Non-pigmented ciliary epithelial cell (primary cell): Measurements from ENCODE around the gene RPS24.
A peak's percentile ranks its signal among the peaks of the same experiment; 100 is the strongest.
"Not testable (repeated sequence)": the region's sequence is repeated elsewhere in the genome, so short reads cannot be mapped to it uniquely, and the experiment has no call there.

Source experiments
- DNase-seq: peaks from one replicate; pipeline ENCODE4 v3.0.0-alpha.2; 2010; ENCODE audit warnings: low read depth

The RPS24 gene

DNA sequence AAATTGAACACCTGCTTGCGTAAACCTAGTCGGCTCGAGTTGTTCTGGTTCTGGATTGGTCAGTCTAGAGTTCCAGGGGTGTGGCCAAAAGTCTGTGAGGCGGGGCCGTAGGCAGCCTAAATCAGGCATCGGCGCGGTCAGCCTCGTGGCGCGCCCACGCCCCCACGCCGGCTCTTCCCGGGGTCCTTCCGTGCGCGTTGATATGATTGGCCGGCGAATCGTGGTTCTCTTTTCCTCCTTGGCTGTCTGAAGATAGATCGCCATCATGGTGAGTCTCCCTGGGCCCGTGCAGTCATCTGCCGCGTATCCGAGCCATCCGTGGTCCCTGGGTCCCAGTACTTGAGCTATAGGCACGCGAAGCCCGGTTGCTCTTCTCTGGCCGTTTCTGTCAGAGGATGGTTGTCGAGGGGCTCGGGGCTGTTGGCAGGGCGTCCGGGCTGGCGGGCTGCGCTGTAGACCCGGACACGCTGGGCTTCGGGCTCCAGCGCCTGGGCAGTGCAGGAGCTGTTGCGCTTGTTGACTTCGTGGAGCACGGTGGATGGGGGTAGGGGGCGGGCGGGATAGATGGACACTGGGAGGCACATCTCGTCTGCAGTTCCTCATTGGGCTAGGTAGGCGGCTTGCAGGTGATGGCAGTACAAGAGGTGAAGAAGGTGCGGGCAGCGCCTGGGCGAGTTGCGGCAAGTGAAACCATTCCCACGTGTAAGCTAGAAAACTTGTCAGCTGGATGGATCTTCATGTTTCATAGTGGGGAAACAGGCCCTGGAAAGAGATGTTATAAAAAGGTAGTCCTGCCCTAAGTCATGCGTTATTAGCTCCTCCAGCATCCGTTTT is at the start of gene RPS24:
RPS24 (plus strand) TSS at position 227 of the 834 bp plus-strand sequence; CDS start at position 266, 39 bp downstream.
- peak; percentile 95 for DNase-seq

DNA sequence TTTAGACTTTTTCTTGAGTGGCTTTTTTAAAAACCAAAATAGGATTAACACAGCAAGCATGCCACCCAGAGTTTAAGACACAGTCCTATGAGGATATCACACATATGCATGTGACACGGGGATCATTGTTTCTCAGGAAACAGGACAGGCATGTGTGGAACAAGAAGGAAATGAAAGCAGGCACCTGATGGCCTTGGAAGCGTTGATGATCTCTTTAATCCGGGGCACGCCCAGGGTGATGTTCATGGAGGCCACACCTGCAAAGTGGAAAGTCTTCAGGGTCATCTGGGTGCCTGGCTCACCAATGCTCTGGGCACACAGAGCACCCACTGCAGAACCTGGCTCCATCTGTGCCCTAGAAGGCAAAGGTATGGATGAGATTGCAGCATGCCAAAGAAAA is 48.7 kb upstream of the RPS24 start:
- no peak for DNase-seq

- DNase-seq = no peak
Measured at GRCh38 chr10:77987671-77988255, 45.9 kb upstream of the RPS24 start.

DNA sequence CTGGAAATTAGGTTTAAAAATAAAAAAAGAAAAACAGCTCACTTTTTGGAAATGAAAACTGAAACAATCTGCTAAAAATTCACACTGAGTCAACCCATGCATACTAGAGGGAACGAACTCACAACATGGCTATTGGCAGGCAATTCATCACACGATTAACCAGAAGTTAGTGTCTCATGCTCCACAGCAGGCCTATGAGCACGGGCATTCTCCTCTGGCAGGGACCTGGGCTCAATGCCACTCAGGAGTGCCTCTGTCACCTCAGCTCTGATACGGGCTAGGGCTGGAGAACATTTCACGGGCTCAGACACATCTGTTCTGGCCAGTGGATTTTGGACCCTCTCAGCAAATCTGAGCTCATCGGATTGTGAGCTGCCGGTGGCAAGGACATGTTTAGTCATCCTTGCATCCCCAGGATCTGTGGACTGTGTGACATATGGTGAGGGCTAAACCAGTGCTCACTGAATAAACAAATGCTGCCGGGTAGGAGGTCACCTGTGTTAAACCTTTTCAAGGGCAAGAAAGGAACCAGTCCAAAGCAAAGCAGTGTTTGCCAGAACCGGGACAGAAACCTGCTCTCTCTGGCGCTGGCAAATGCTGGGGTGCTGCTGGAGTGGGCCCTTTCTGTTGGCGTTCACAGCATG is 44.5 kb upstream of the RPS24 start:
- no peak for DNase-seq

DNA sequence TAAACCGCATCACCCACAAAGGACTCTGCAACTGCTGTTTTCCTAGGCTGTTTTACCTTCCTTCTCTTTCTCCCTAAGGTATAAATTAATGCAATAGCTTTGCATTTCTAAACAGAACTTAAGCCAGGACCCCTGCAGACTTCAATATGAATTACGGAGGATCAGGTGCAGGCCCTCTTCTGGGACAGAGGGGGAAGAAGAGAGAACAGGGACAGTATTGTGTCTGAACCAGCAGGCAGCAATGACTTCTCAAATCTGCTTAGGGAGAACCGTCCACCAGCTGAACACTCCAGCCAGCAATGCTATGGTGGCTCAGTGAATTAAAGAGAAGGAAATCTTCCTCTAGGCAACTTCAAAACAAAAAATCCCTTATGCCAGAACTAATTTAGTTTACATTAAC is 40.0 kb upstream of the RPS24 start:
- DNase-seq = no peak

DNA sequence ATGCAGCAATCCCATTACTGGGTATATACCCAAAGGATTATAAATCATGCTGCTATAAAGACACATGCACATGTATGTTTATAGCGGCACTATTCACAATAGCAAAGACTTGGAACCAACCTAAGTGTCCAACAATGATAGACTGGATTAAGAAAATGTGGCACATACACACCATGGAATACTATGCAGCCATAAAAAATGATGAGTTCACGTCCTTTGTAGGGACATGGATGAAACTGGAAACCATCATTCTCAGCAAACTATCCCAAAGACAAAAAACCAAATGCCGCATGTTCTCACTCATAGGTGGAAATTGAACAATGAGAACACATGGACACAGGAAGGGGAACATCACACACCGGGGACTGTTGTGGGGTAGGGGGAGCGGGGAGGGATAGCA is 34.9 kb upstream of the RPS24 start:
- DNase-seq = not testable (repeated sequence)

- no peak for DNase-seq
Measured at GRCh38 chr10:78000206-78000605, 33.5 kb upstream of the RPS24 start.

DNA sequence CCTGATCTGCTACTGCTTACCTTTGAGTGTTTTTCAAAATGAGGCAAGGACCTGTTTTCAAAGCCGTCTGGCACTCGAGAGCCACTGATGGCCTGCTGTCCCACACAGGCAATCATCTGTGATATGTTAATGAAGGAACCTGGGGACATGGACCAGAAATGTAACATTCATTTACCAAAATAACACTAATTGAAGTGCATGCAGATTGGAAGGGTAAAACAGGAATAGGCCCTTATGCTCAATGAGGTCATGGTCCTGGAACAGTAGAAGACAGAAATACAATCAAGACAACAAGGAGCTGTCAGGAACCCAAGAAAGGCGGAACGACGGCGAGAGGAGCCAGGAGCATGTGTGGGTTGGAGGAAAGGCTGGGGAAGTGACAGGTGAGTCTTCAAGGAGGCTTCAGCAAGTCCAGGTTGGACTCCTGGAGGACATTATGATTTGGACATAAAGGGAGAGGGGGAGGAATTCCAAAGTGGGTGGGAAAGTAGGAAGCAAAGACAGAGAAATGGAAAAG is 32.6 kb upstream of the RPS24 start:
- no peak for DNase-seq

- no peak for DNase-seq
Measured at GRCh38 chr10:78002541-78003288, 30.9 kb upstream of the RPS24 start.

DNA sequence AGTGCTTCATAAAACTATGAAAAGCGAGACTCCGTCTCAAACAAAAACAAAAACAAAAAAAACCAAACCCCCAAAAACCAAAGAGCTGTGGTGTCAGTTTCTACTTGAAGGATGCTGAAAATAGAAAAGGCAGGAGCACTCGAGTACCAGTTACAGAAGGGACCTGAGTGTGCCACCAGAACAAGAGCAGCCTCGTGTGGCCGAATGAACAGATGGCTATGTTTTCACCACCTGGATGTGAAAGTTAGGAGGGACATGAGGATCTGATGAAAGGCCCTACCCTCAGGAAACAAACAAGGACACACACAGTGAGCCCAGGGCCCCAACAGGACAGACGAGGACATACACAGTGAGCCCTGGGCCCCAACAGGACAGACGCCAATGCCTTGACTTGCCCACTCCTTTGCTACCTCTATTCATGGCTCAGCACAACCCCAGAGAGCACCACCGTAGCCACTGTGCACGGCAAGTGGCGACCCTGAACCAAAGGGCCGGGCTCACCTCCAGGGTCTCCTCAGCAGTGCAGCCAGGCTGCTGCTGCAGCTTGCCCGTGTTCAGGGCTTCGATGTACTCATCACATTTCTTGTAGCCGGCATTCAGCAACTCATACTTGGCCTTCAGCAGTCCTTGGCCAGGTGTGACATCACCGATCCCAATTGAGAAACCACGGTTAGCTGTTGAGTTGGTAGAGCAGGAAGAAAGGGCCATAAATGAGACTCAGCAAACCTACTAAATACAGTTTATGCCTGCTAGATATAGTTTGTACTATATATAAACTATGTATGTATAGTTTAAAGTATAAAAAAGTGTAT is 29.2 kb upstream of the RPS24 start:
- DNase-seq = no peak

DNA sequence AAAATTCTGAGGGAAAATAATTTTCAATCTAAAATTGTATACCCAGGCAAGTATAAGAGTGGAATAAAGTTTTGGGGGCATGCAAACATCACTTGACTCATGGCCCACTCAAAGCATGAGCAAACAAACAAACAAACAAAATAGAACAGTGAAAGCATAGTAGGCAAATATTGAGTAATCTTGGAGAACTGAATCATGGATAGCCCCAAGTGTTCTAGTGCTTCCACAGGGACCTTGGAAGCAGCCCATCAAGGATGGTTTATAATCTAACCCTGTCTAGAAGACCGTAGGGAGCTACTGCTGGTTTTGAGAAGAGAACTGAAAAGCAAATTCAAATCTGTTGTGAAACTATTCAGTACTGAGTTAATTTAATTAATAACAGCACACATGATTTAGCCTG is 26.5 kb upstream of the RPS24 start:
- no peak for DNase-seq

- DNase-seq = no peak
Measured at GRCh38 chr10:78009662-78010061, 24.0 kb upstream of the RPS24 start.

GRCh38 chr10:78010278-78010677 is 23.4 kb upstream of the RPS24 start:
- no peak for DNase-seq

DNA sequence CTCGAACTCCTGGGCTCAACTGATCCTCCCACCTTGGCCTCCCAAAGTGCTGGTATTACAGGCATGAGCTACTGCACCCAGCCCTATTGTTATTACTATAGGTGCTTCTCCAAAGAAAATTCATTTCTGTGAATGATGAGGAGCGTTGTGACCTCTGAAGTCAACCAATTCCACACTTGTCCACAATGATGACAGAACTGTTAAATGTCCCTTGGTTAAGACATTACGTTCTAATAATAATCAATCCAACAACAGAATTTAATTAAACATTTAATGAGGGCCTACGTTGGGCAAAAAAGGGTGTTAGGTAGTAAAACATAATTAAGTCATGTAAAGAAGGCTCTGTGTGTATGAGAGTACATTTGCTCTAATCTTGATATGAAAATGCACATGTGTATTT is 22.6 kb upstream of the RPS24 start:
- no peak for DNase-seq

- DNase-seq = no peak
Measured at GRCh38 chr10:78013564-78013963, 20.1 kb upstream of the RPS24 start.

GRCh38 chr10:78015546-78015945 is 18.1 kb upstream of the RPS24 start:
- DNase-seq = no peak

GRCh38 chr10:78017856-78018255 is 15.8 kb upstream of the RPS24 start:
- no peak for DNase-seq

DNA sequence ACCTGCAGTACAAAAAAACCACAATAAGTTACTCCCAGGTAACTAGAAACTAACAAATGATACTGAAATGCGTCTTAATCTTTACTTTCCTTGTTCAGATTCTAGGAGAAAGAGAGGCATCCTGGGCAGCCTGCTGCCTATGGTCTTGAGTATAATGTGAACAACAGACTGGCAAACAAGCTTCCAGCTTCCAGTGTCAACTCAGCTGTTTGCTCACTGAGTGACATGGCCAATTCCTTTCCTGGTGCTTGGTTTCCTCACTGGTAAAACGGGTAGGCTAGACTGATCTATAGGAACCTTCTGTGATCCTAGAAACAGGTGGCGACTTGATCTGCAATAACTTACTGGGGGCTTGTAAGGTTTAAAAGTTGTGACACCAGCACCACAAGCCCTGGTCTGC is 14.4 kb upstream of the RPS24 start:
- DNase-seq = no peak

GRCh38 chr10:78021201-78021600 is 12.5 kb upstream of the RPS24 start:
- DNase-seq = no peak

DNA sequence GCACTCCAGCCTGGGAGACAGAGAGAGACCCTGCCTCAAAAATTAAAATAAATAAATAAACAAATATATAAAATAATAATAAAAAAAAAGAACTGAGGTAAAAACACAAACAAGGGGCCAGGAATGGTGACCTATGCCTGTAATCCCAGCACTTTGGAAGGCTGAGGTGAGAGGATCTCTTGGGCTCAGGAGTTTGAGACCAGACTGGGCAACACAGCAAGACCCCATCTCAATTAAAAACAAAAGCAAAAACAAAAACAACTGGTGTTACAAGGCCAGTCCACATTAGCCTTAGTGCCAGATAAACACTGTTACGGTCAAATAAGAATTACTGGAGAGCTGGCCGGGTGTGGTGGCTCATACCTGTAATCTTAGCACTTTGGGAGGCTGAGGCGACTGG is 9.9 kb upstream of the RPS24 start:
- DNase-seq = no peak

DNA sequence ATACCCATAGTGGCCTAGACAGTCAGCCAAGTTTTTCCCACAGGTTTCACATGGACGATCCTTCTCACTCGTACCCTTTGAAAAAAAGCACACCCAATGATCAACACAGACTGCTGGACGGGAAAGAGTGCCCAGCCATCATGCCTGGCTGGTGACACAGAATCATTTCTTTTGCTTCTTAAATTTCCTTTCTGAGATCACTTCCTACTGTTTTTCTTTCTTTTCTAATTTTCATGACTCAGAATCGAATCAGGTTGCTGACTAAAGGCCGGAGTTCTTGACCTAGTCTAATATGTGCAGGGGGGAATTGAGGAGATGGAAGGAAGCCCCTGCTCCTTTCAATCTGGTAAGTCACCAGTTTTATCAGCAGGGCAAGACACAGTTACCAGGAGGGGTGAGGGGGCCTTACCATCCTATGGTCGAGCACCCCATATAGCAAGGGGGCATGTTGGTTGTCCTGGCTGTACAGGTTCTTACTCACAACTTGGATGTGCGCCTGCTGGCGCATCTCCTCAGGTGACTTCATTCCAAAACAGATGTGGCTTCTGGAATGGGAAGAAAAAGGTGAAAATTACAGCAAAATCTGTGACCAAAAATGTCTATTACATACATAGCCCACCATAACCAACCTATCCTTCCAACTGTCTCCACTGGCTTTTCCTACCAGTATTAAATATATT is 7.8 kb upstream of the RPS24 start:
- no peak for DNase-seq
